H1 (cell line): ENCODE data around the gene NAGLU. TPM values are rescaled to one million over a fixed set of nuclear protein-coding genes. Genes with fewer than 3 reads are reported as not detected.
A peak's percentile ranks its signal among the peaks of the same experiment; 100 is the strongest.

Source experiments
- CTCF ChIA-PET: fragments of 300-600 bp; sonication (Branson Sonifier 250); formaldehyde crosslinking; loops from one replicate; lab custom pipeline; 2021; ENCODE audit not compliant: partially characterized antibody; lab: Charles Lee
- POLR2A ChIA-PET: fragments of 300-600 bp; sonication (Branson Sonifier 250); formaldehyde crosslinking; loops from one replicate; lab custom pipeline; 2021; ENCODE audit warnings: inconsistent platforms; ENCODE audit not compliant: partially characterized antibody; lab: Charles Lee
- DNase-seq, 2 experiments: peaks; one replicate each; pipeline versions ENCODE4 v3.0.0 to v3.0.0-alpha.2; 2010 to 2022; ENCODE audit warnings: low spot score in 2 of 2, low read depth in 1 of 2, mixed read lengths in 1 of 2
- FAIRE-seq: peaks from 2 replicates; lab custom pipeline; 2011; peaks lifted over from hg19 to GRCh38; lab: Jason Lieb, UNC
- H2AFZ ChIP-seq: 2 replicates; pipeline ENCODE4 v1.8.1; 2012; ENCODE audit warnings: low read length, inconsistent platforms
- H2AK5ac ChIP-seq: 2 replicates; pipeline ENCODE4 v1.6.1; 2013; ENCODE audit warnings: low read depth, low read length
- H2BK120ac ChIP-seq: replicated peaks from 2 replicates; pipeline ENCODE3; 2013; ENCODE audit warnings: low read depth, low read length, inconsistent platforms
- H2BK12ac ChIP-seq: 2 replicates; pipeline ENCODE4 v1.6.1; 2013; ENCODE audit warnings: low read depth, low read length
- H2BK15ac ChIP-seq: 2 replicates; pipeline ENCODE4 v1.6.1; 2013; ENCODE audit warnings: low read length
- H2BK20ac ChIP-seq: 2 replicates; pipeline ENCODE4 v1.6.1; 2013; ENCODE audit warnings: low read length
- H2BK5ac ChIP-seq: 2 replicates; pipeline ENCODE4 v1.6.1; 2013; ENCODE audit warnings: low read depth, low read length
- H3K14ac ChIP-seq: 2 replicates; pipeline ENCODE4 v1.6.1; 2013; ENCODE audit warnings: inconsistent platforms; ENCODE audit not compliant: insufficient read length
- H3K18ac ChIP-seq: 2 replicates; pipeline ENCODE4 v1.6.1; 2013; ENCODE audit warnings: low read length; ENCODE audit errors: extremely low read depth
- H3K23ac ChIP-seq: 2 replicates; pipeline ENCODE4 v1.6.1; 2013; ENCODE audit warnings: inconsistent platforms; ENCODE audit not compliant: insufficient read length
- H3K23me2 ChIP-seq: 2 replicates; pipeline ENCODE4 v1.6.1; 2013; ENCODE audit warnings: low read depth, low read length
- H3K27ac ChIP-seq: 2 replicates; pipeline ENCODE4 v1.6.1; 2011; ENCODE audit warnings: low read depth, low read length, inconsistent platforms
- H3K27me3 ChIP-seq, 4 experiments: replicated peaks in 1 of 4; 1 replicate in 1 of 4; 2 replicates in 3 of 4; pipeline versions ENCODE4 v1.6.1 to v1.8.1; 2011 to 2013; ENCODE audit warnings: low read length in 3 of 4, mild to moderate bottlenecking in 3 of 4, inconsistent platforms in 2 of 4, mixed read lengths in 2 of 4, moderate library complexity in 1 of 4; ENCODE audit not compliant: control insufficient read depth in 3 of 4, insufficient read depth in 3 of 4; ENCODE audit errors: extremely low read depth in 1 of 4
- H3K36me3 ChIP-seq, 4 experiments: 2 replicates each; pipeline versions ENCODE4 v1.6.1 to v1.8.1; 2011 to 2013; ENCODE audit warnings: mild to moderate bottlenecking in 4 of 4, low read length in 3 of 4, moderate library complexity in 2 of 4, control low read depth in 1 of 4, inconsistent platforms in 1 of 4; ENCODE audit not compliant: insufficient read depth in 4 of 4, control insufficient read depth in 2 of 4
- H3K4ac ChIP-seq: replicated peaks from 2 replicates; pipeline ENCODE3; 2013; ENCODE audit warnings: low read length, low read depth, mixed read lengths, inconsistent platforms; ENCODE audit not compliant: insufficient read length
- H3K4me1 ChIP-seq, 4 experiments: replicated peaks in 1 of 4; 1 replicate in 1 of 4; 2 replicates in 3 of 4; pipeline versions ENCODE4 v1.6.1 to v1.8.1; 2011 to 2013; ENCODE audit warnings: low read length in 3 of 4, inconsistent platforms in 2 of 4, mixed read lengths in 1 of 4; ENCODE audit not compliant: insufficient read depth in 4 of 4, control insufficient read depth in 3 of 4
- H3K4me2 ChIP-seq, 2 experiments: 2 replicates each; pipeline versions ENCODE4 v1.6.1 to v1.8.1; 2011 to 2013; ENCODE audit warnings: low read depth in 2 of 2, low read length in 2 of 2, control low read depth in 1 of 2, inconsistent platforms in 1 of 2, mild to moderate bottlenecking in 1 of 2; ENCODE audit not compliant: insufficient read depth in 1 of 2
- H3K4me3 ChIP-seq, 4 experiments: fragments of 200-600, 300-600 bp in 1 of 4; sonication (generic), shearing (Covaris generic), sonication (Bioruptor Twin) in 1 of 4; 2 replicates each; pipeline versions ENCODE4 v1.5.1 to v1.8.1; 2011 to 2016; ENCODE audit warnings: low read length in 4 of 4, low read depth in 3 of 4, control low read depth in 2 of 4, inconsistent platforms in 2 of 4, mild to moderate bottlenecking in 2 of 4, mixed read lengths in 1 of 4, moderate library complexity in 1 of 4; ENCODE audit not compliant: insufficient read depth in 2 of 4; ENCODE audit errors: extremely low read depth in 1 of 4
- H3K56ac ChIP-seq: replicated peaks from 2 replicates; pipeline ENCODE3; 2013; ENCODE audit warnings: low read depth, mild to moderate bottlenecking, mixed read lengths, low read length, inconsistent platforms; ENCODE audit not compliant: insufficient read length
- H3K79me1 ChIP-seq: 2 replicates; pipeline ENCODE4 v1.6.1; 2013; ENCODE audit warnings: low read depth, low read length, control low read depth
- H3K79me2 ChIP-seq, 2 experiments: 2 replicates each; pipeline versions ENCODE4 v1.6.1 to v1.8.1; 2012 to 2013; ENCODE audit warnings: low read length in 2 of 2, mild to moderate bottlenecking in 2 of 2, inconsistent platforms in 1 of 2; ENCODE audit not compliant: insufficient read depth in 2 of 2, control insufficient read depth in 1 of 2
- H3K9ac ChIP-seq, 4 experiments: replicated peaks in 1 of 4; 1 replicate in 1 of 4; 2 replicates in 3 of 4; pipeline versions ENCODE4 v1.6.1 to v1.8.1; 2011 to 2013; ENCODE audit warnings: low read depth in 3 of 4, low read length in 3 of 4, control low read depth in 2 of 4, mild to moderate bottlenecking in 2 of 4, moderate library complexity in 2 of 4, inconsistent platforms in 1 of 4; ENCODE audit errors: extremely low read depth in 1 of 4
- H3K9me3 ChIP-seq, 2 experiments: 2 replicates each; pipeline versions ENCODE4 v1.6.1 to v1.8.1; 2012 to 2013; ENCODE audit warnings: mild to moderate bottlenecking in 2 of 2, moderate library complexity in 2 of 2, control low read depth in 1 of 2, inconsistent platforms in 1 of 2, low read depth in 1 of 2, low read length in 1 of 2, mixed read lengths in 1 of 2; ENCODE audit not compliant: insufficient read depth in 2 of 2
- H4K20me1 ChIP-seq, 2 experiments: replicated peaks in 1 of 2; 2 replicates each; pipeline versions ENCODE3 to v1.8.1; 2011 to 2013; ENCODE audit warnings: inconsistent platforms in 2 of 2, low read length in 2 of 2, mild to moderate bottlenecking in 1 of 2; ENCODE audit not compliant: insufficient read depth in 2 of 2, control insufficient read depth in 1 of 2
- H4K5ac ChIP-seq: 2 replicates; pipeline ENCODE4 v1.6.1; 2013; ENCODE audit warnings: low read length, low read depth, mixed read lengths, inconsistent platforms; ENCODE audit not compliant: insufficient read length
- H4K8ac ChIP-seq: 2 replicates; pipeline ENCODE4 v1.8.0; 2013; ENCODE audit warnings: mild to moderate bottlenecking, moderate library complexity, low read length, inconsistent platforms; ENCODE audit not compliant: insufficient read depth; ENCODE audit errors: extremely low read depth
- H4K91ac ChIP-seq: replicated peaks from 2 replicates; pipeline ENCODE3; 2013; ENCODE audit warnings: low read length, mixed read lengths, inconsistent platforms; ENCODE audit not compliant: insufficient read length
- ASH2L ChIP-seq: fragments of 200-600, 300-600 bp; sonication (generic); IDR thresholded peaks from one replicate; pipeline ENCODE4 v1.7.1; 2017; ENCODE audit warnings: low read length
- ATF2 ChIP-seq: IDR thresholded peaks from 2 replicates; pipeline ENCODE4 v1.6.1; 2012; ENCODE audit warnings: low read length, inconsistent platforms
- BCL11A ChIP-seq, 2 experiments: IDR thresholded peaks; one replicate each; pipeline ENCODE4 v1.6.1; 2011; ENCODE audit warnings: low read depth in 2 of 2, low read length in 2 of 2, mild to moderate bottlenecking in 2 of 2
- CTCF ChIP-seq, 3 experiments: IDR thresholded peaks; 1 replicate in 2 of 3; 2 replicates in 1 of 3; pipeline versions ENCODE4 v1.5.1 to v1.6.1; 2011; ENCODE audit warnings: low read length in 3 of 3, mild to moderate bottlenecking in 3 of 3, inconsistent platforms in 2 of 3, low read depth in 1 of 3, moderate library complexity in 1 of 3; ENCODE audit not compliant: insufficient read depth in 1 of 3; ENCODE audit errors: control extremely low read depth in 1 of 3
- PHF8 ChIP-seq: fragments of 200-600 bp; sonication (generic); conservative IDR thresholded peaks from 2 replicates; pipeline ENCODE4 v1.7.1; 2012; ENCODE audit warnings: low read depth, mild to moderate bottlenecking, inconsistent platforms, low read length, moderate library complexity
- TAF1 ChIP-seq: IDR thresholded peaks from 2 replicates; pipeline ENCODE4 v1.6.1; 2011; ENCODE audit warnings: mild to moderate bottlenecking, low read depth, low read length
- USF2 ChIP-seq: IDR thresholded peaks from 2 replicates; pipeline ENCODE4 v1.6.1; 2011; ENCODE audit warnings: low read length, improper control_type of control experiment
- WGBS, 2 experiments: shearing (Covaris generic) in 1 of 2; methylation state at CpG; one replicate each; pipeline versions ENCODE4 v1.1.6 to v1.1.7; 2013 to 2015; ENCODE audit warnings: low lambda C conversion rate in 2 of 2, mixed read lengths in 2 of 2, inconsistent platforms in 1 of 2, low coverage in 1 of 2, missing lambda C conversion rate in 1 of 2; ENCODE audit not compliant: insufficient replicate concordance in 2 of 2, insufficient coverage in 1 of 2, insufficient read length in 1 of 2; ENCODE audit errors: extremely low coverage in 1 of 2, missing lambda C conversion rate in 1 of 2; 5-methylcytosine and 5-hydroxymethylcytosine counted together
- polyA plus RNA-seq, 7 experiments: library from polyadenylated mRNA; depleted of rRNA in 3 of 7; stranded (reverse) in 5 of 7; unstranded in 2 of 7; fragments of >200 nt in 5 of 7; fragments of 200-250 nt in 2 of 7; gene quantifications; 1 replicate in 5 of 7; 2 replicates in 1 of 7; 4 replicates in 1 of 7; pipeline versions ENCODE4 v1.2.1 to v1.2.3, GENCODE V29; 2011 to 2013; ENCODE audit warnings: missing spikeins in 2 of 7, mixed read lengths in 2 of 7
- total RNA-seq: library from RNA; stranded (reverse); fragmentation: NEBNext Ultra II Directional; extraction: Animal tissue kit (Norgen Biotek cat#: 25700); gene quantifications from 2 replicates; pipeline ENCODE4 v1.2.1, GENCODE V29; 2021

NAGLU gene
- total and polyA plus RNA-seq, 2 of the 8 experiments (the other 6 are each of a cell fraction or from before 2014, with no cell fraction given), result 21.3 to 21.6 TPM

GRCh38 chr17:42547698-42548069, 11.6 kb downstream of the NAGLU start:
- no peaks in the 10 kb centered on the region for H3K27me3 ChIP-seq
- H3K23ac ChIP-seq, result no peak overlapping the region
- peak overlapping the region; percentile 31 to 61 (median 37); a peak in 6 of 8 replicates for H3K4me3 ChIP-seq
- H3K4ac ChIP-seq, result peak overlapping the region; percentile 85
- peak overlapping the region; percentile 88; the same call in 1 of the 2 replicates for H2BK15ac ChIP-seq
- no peak overlapping the region for H3K27ac ChIP-seq
- H3K79me2 ChIP-seq, result no peaks in the 10 kb centered on the region
- H3K4me2 ChIP-seq, result peak overlapping the region; percentile 48 to 84
- H3K79me1 ChIP-seq, result no peaks in the 10 kb centered on the region
- no peak overlapping the region for H2BK5ac ChIP-seq
- H3K14ac ChIP-seq, result no peak overlapping the region
- peaks cover 2% of the 10 kb centered on the region; the same call in 1 of the 2 replicates for H3K23me2 ChIP-seq
- no peaks in the 10 kb centered on the region for H3K9me3 ChIP-seq
- ChIA-PET POLR2A (interaction anchor here (0.7 to 4.3 kb wide), 11 partner anchors 11 to 134 kb away, joined by 3 to 43 read pairs (median 4); partner anchors contain the start of genes NAGLU, PSMC3IP, RETREG3 and TUBG1), CTCF (interaction anchor here (1.4 to 3.0 kb wide), 7 partner anchors 11 to 131 kb away, joined by 3 to 28 read pairs (median 7); partner anchors contain the start of genes MLX, NAGLU and PSMC3IP)
- no peak overlapping the region for H2BK20ac ChIP-seq
- peaks cover 0 to 8% (median 7%) of the 10 kb centered on the region in 4 experiments; a peak in 4 of 7 replicates for H3K4me1 ChIP-seq
- no peak overlapping the region; the same call in 1 of the 2 replicates for H3K18ac ChIP-seq
- H2AK5ac ChIP-seq, result no peak overlapping the region
- H4K20me1 ChIP-seq, result peaks cover 0 to 4% of the 10 kb centered on the region in 2 experiments
- H3K36me3 ChIP-seq, result peaks cover 0 to 8% (median 1%) of the 10 kb centered on the region in 4 experiments; a peak in 4 of 8 replicates
- FAIRE-seq (no peak), DNase-seq (no peak)
- 94% methylated on average over 13 of the region's 14 CpGs; no CpG with 5 or more reads in 1 of the 2 experiments for WGBS, 2 experiments
- H2BK12ac ChIP-seq, result no peak overlapping the region
- no peak overlapping the region for H2BK120ac ChIP-seq
- no peak overlapping the region for H3K56ac ChIP-seq
- peak overlapping the region; percentile 30 for H4K91ac ChIP-seq
- 0 out of 7 replicates have a peak overlapping the region, but pooled peaks of 1 of the 4 experiments have one; percentile 0 for H3K9ac ChIP-seq
- peak overlapping the region; percentile 81; the same call in 1 of the 2 replicates for H4K8ac ChIP-seq
- no peak overlapping the region for H2AFZ ChIP-seq
- no peak overlapping the region for H4K5ac ChIP-seq
- TF ChIP-seq ASH2L, result no peak
- TF ChIP-seq CTCF (IDR thresholded peaks at IDR 0.05; ENCODE audit: control extremely low read depth in 1 of 3, insufficient read depth in 1 of 3, low read depth in 1 of 3, low read length in 3 of 3), result no peak
- no peak for TF ChIP-seq ATF2
- TF ChIP-seq USF2, result no peak
- no peak for TF ChIP-seq TAF1
- no peak for TF ChIP-seq BCL11A (IDR thresholded peaks at IDR 0.05; ENCODE audit: low read depth in 2 of 2, low read length in 2 of 2)
- TF ChIP-seq PHF8, result no peak
